SK-N-SH treated with all-trans-retinoic acid at 6 μM for 48 hours (cell line): ENCODE measurements around the gene FRMD1.
A peak's percentile ranks its signal among the peaks of the same experiment; 100 is the strongest.

Source experiments
- ATAC-seq: fragments of 200-7000 bp; cut with Tn5 transposase; 3 replicates; pipeline ENCODE4 v1.9.1; 2020; ENCODE audit warnings: mild to moderate bottlenecking, moderate library complexity
- ARNTL ChIP-seq: fragments of 450-650 bp; formaldehyde crosslinking; IDR thresholded peaks from 2 replicates; pipeline ENCODE4 v1.5.0; 2020; ENCODE audit warnings: low read depth, mild to moderate bottlenecking, moderate library complexity, borderline replicate concordance
- BACH2 ChIP-seq: fragments of 250-450 bp; sonication (Bioruptor Pico); IDR thresholded peaks from 2 replicates; pipeline ENCODE4 v1.9.0; 2021; ENCODE audit warnings: mild to moderate bottlenecking, borderline replicate concordance
- CREB5 ChIP-seq: fragments of 250-450 bp; sonication (Bioruptor Pico); IDR thresholded peaks from 2 replicates; pipeline ENCODE4 v1.5.1; 2020; ENCODE audit warnings: low read depth, mild to moderate bottlenecking, moderate library complexity
- CSDC2 ChIP-seq: fragments of 250-450 bp; sonication (Bioruptor Pico); IDR thresholded peaks from 2 replicates; pipeline ENCODE4 v1.5.0; 2020; ENCODE audit warnings: mild to moderate bottlenecking, moderate library complexity
- CSRNP3 ChIP-seq: fragments of 250-450 bp; sonication (Bioruptor Pico); IDR thresholded peaks from 2 replicates; pipeline ENCODE4 v1.5.1; 2021; ENCODE audit warnings: mild to moderate bottlenecking, moderate library complexity
- ESRRG ChIP-seq: fragments of 250-450 bp; sonication (Bioruptor Pico); IDR thresholded peaks from 2 replicates; pipeline ENCODE4 v1.6.1; 2021; ENCODE audit warnings: mild to moderate bottlenecking
- GLIS3 ChIP-seq: fragments of 250-450 bp; sonication (Bioruptor Pico); IDR thresholded peaks from 2 replicates; pipeline ENCODE4 v1.5.0; 2020; ENCODE audit warnings: mild to moderate bottlenecking, moderate library complexity
- ISL1 ChIP-seq: fragments of 250-450 bp; sonication (Bioruptor Pico); IDR thresholded peaks from 2 replicates; pipeline ENCODE4 v2.1.2; 2022; ENCODE audit warnings: mild to moderate bottlenecking, moderate library complexity
- PATZ1 ChIP-seq: fragments of 250-450 bp; sonication (Bioruptor Pico); IDR thresholded peaks from 2 replicates; pipeline ENCODE4 v1.8.0; 2020; ENCODE audit warnings: mild to moderate bottlenecking, moderate library complexity, borderline replicate concordance
- POU6F1 ChIP-seq: fragments of 250-450 bp; sonication (Bioruptor Pico); IDR thresholded peaks from 2 replicates; pipeline ENCODE4 v1.8.0; 2021; ENCODE audit warnings: low read depth, mild to moderate bottlenecking, moderate library complexity, borderline replicate concordance
- PPARA ChIP-seq: fragments of 250-450 bp; sonication (Bioruptor Pico); IDR thresholded peaks from 2 replicates; pipeline ENCODE4 v1.5.0; 2020; ENCODE audit warnings: mild to moderate bottlenecking, borderline replicate concordance
- RARB ChIP-seq: fragments of 250-450 bp; sonication (Bioruptor Pico); IDR thresholded peaks from 2 replicates; pipeline ENCODE4 v1.8.0; 2021; ENCODE audit warnings: mild to moderate bottlenecking, moderate library complexity
- SNAI2 ChIP-seq: fragments of 250-450 bp; sonication (Bioruptor Pico); IDR thresholded peaks from 2 replicates; pipeline ENCODE4 v1.5.0; 2020; ENCODE audit warnings: mild to moderate bottlenecking, moderate library complexity
- TCF4 ChIP-seq: fragments of 250-450 bp; sonication (Bioruptor Pico); IDR thresholded peaks from 2 replicates; pipeline ENCODE4 v1.8.0; 2021; ENCODE audit warnings: mild to moderate bottlenecking, moderate library complexity, borderline replicate concordance
- TOX ChIP-seq: fragments of 250-450 bp; sonication (Bioruptor Pico); IDR thresholded peaks from 2 replicates; pipeline ENCODE4 v1.8.0; 2021; ENCODE audit warnings: mild to moderate bottlenecking, moderate library complexity, borderline replicate concordance
- ZC3H10 ChIP-seq: fragments of 250-450 bp; sonication (Bioruptor Pico); IDR thresholded peaks from 2 replicates; pipeline ENCODE4 v1.5.1; 2021; ENCODE audit warnings: mild to moderate bottlenecking, moderate library complexity
- ZFP3 ChIP-seq: fragments of 250-450 bp; sonication (Bioruptor Pico); IDR thresholded peaks from 2 replicates; pipeline ENCODE4 v1.5.0; 2020; ENCODE audit warnings: mild to moderate bottlenecking, moderate library complexity
- ZFP30 ChIP-seq: fragments of 450-650 bp; formaldehyde crosslinking; IDR thresholded peaks from 2 replicates; pipeline ENCODE4 v1.5.0; 2022; ENCODE audit warnings: mild to moderate bottlenecking, moderate library complexity
- ZNF565 ChIP-seq: fragments of 450-650 bp; formaldehyde crosslinking; conservative IDR thresholded peaks from 2 replicates; pipeline ENCODE4 v1.5.0; 2020; ENCODE audit warnings: low read depth, mild to moderate bottlenecking, moderate library complexity
- ZNF70 ChIP-seq: fragments of 450-650 bp; formaldehyde crosslinking; IDR thresholded peaks from 2 replicates; pipeline ENCODE4 v1.5.0; 2020; ENCODE audit warnings: mild to moderate bottlenecking, moderate library complexity

FRMD1 gene

GRCh38 chr6:168014428-168014827 lies 64.6 kb downstream of the FRMD1 start:
- ATAC-seq: no peak
- TF ChIP-seq CREB5 (CRISPR knock-in tag) (no peak), TOX (CRISPR knock-in tag) (no peak), ESRRG (CRISPR knock-in tag) (no peak), SNAI2 (0 out of 2 replicates have a peak, but pooled peaks have one; percentile 42), POU6F1 (CRISPR knock-in tag) (no peak), CSDC2 (CRISPR knock-in tag) (no peak), ISL1 (peak; percentile 80), TCF4 (peak; percentile 52; the same call in 1 of the 2 replicates)

GRCh38 chr6:168013250-168013915 lies 65.6 kb downstream of the FRMD1 start:
- TF ChIP-seq ZC3H10 (CRISPR knock-in tag): no peak
- no peak for TF ChIP-seq ARNTL (CRISPR knock-in tag)
- no peak for TF ChIP-seq BACH2 (CRISPR knock-in tag)
- TF ChIP-seq CSDC2 (CRISPR knock-in tag): no peak
- no peak for TF ChIP-seq ISL1
- no peak for TF ChIP-seq SNAI2
- TF ChIP-seq PATZ1: no peak
- TF ChIP-seq ZNF70 (CRISPR knock-in tag): no peak
- no peak for TF ChIP-seq CSRNP3
- no peak for TF ChIP-seq PPARA (CRISPR knock-in tag)
- TF ChIP-seq ZFP3 (CRISPR knock-in tag): no peak
- TF ChIP-seq CREB5 (CRISPR knock-in tag): no peak
- TF ChIP-seq POU6F1 (CRISPR knock-in tag): no peak
- no peak for TF ChIP-seq TCF4
- TF ChIP-seq TOX (CRISPR knock-in tag): no peak
- no peak for TF ChIP-seq RARB
- no peak for ATAC-seq

GRCh38 chr6:168012431-168013249 lies 66.4 kb downstream of the FRMD1 start:
- no peak for ATAC-seq
- TF ChIP-seq ISL1 (no peak), CSRNP3 (no peak), TCF4 (no peak), ESRRG (CRISPR knock-in tag) (no peak), ZFP30 (CRISPR knock-in tag) (no peak), GLIS3 (CRISPR knock-in tag) (no peak), ZNF565 (no peak), ZC3H10 (CRISPR knock-in tag) (no peak), PATZ1 (no peak)
